H1 (cell line): Measurements from ENCODE around the gene POLR3C. TPM values are rescaled to one million over a fixed set of nuclear protein-coding genes. Genes with fewer than 3 reads are reported as not detected.

Experiments used
- ASH2L ChIP-seq: fragments of 200-600, 300-600 bp; sonication (generic); IDR thresholded peaks from one replicate; pipeline ENCODE4 v1.7.1; 2017; ENCODE audit warnings: low read length
- BRCA1 ChIP-seq: IDR thresholded peaks from 2 replicates; pipeline ENCODE4 v1.6.1; 2012; ENCODE audit warnings: low read depth, low read length, improper control_type of control experiment
- CBX5 ChIP-seq: fragments of 300-800, 300-1000 bp; sonication (generic); IDR thresholded peaks from 2 replicates; pipeline ENCODE4 v1.7.1; 2016; ENCODE audit warnings: antibody characterized with exemption, low read length, low read depth
- CEBPB ChIP-seq: IDR thresholded peaks from 2 replicates; pipeline ENCODE4 v1.6.1; 2012; ENCODE audit warnings: low read depth, low read length
- CHD1 ChIP-seq: IDR thresholded peaks from 2 replicates; pipeline ENCODE4 v1.6.1; 2012; ENCODE audit warnings: low read depth, low read length, improper control_type of control experiment
- CHD7 ChIP-seq: fragments of 300-600 bp; sonication (generic); IDR thresholded peaks from 2 replicates; pipeline ENCODE4 v1.7.1; 2012; ENCODE audit warnings: low read length, moderate library complexity, mild to moderate bottlenecking, inconsistent platforms; ENCODE audit not compliant: insufficient replicate concordance
- FOSL1 ChIP-seq: IDR thresholded peaks from 2 replicates; pipeline ENCODE4 v1.6.1; 2011; ENCODE audit warnings: mild to moderate bottlenecking, low read depth, low read length, moderate library complexity; ENCODE audit not compliant: insufficient read depth
- JUND ChIP-seq: IDR thresholded peaks from 2 replicates; pipeline ENCODE4 v1.6.1; 2011; ENCODE audit warnings: mild to moderate bottlenecking, improper control_type of control experiment, low read length
- POLR2AphosphoS5 ChIP-seq: IDR thresholded peaks from 2 replicates; pipeline ENCODE4 v1.6.1; 2011; ENCODE audit warnings: low read depth, low read length
- SIX5 ChIP-seq: IDR thresholded peaks from 2 replicates; pipeline ENCODE4 v1.6.1; 2011; ENCODE audit warnings: mild to moderate bottlenecking, low read depth, low read length
- SP1 ChIP-seq: IDR thresholded peaks from 2 replicates; pipeline ENCODE4 v1.6.1; 2011; ENCODE audit warnings: low read depth, low read length
- TBP ChIP-seq: IDR thresholded peaks from 2 replicates; pipeline ENCODE4 v1.6.1; 2011; ENCODE audit warnings: low read depth, low read length, improper control_type of control experiment
- TEAD4 ChIP-seq: IDR thresholded peaks from 2 replicates; pipeline ENCODE4 v1.6.1; 2012; ENCODE audit warnings: low read depth, low read length, inconsistent platforms, mixed read lengths
- polyA plus RNA-seq, 7 experiments: library from polyadenylated mRNA; depleted of rRNA in 3 of 7; stranded (reverse) in 5 of 7; unstranded in 2 of 7; fragments of >200 nt in 5 of 7; fragments of 200-250 nt in 2 of 7; gene quantifications; 1 replicate in 5 of 7; 2 replicates in 1 of 7; 4 replicates in 1 of 7; pipeline versions ENCODE4 v1.2.1 to v1.2.3, GENCODE V29; 2011 to 2013; ENCODE audit warnings: missing spikeins in 2 of 7, mixed read lengths in 2 of 7
- total RNA-seq: library from RNA; stranded (reverse); fragmentation: NEBNext Ultra II Directional; extraction: Animal tissue kit (Norgen Biotek cat#: 25700); gene quantifications from 2 replicates; pipeline ENCODE4 v1.2.1, GENCODE V29; 2021

POLR3C gene
- total and polyA plus RNA-seq, 2 of the 8 experiments (the other 6 are each of a cell fraction or from before 2014, with no cell fraction given) = 26.8 TPM

- TF ChIP-seq BRCA1 (no peak), POLR2AphosphoS5 (no peak; the same call in 1 of the 2 replicates), CEBPB (no peak), FOSL1 (no peak), CHD1 (no peak), JUND (no peak), CBX5 (no peak), TBP (no peak), ASH2L (no peak), SIX5 (no peak), TEAD4 (0 out of 2 replicates have a peak, but pooled peaks have one; percentile 3), SP1 (0 out of 2 replicates have a peak, but pooled peaks have one; percentile 35), CHD7 (no peak)
Observed at GRCh38 chr1:145858238-145858900, 34.4 kb downstream of the POLR3C start (continued).
